HepG2 (cell line): Measurements from ENCODE around the gene NUDT22. TPM values are rescaled to one million over a fixed set of nuclear protein-coding genes. Genes with fewer than 3 reads are reported as not detected.

ENCODE experiments used
- ATAC-seq: fragments of 200-7000 bp; cut with Tn5 transposase; 3 replicates; pipeline ENCODE4 v1.9.1; 2020; ENCODE audit warnings: mild to moderate bottlenecking, moderate library complexity
- BruUV-seq: library from RNA; stranded (reverse); fragments of 400-500 nt; replicated peaks from 2 replicates; lab custom pipeline; 2021; lab: Mats Ljungman, UMichigan
- CTCF ChIA-PET: fragments of 300-600 bp; formaldehyde crosslinking; extraction: SDS; loops from one replicate; lab custom pipeline; 2021; ENCODE audit warnings: low total read pairs, inconsistent platforms, low intra/inter-chr PET ratio; lab: Yijun Ruan, JAX
- POLR2A ChIA-PET: fragments of 350-600 bp; sonication (Branson Sonifier 250); formaldehyde crosslinking; loops from one replicate; lab custom pipeline; 2020; ENCODE audit warnings: antibody characterized with exemption, inconsistent platforms; lab: Yijun Ruan, JAX
- DNase-seq: peaks from one replicate; pipeline ENCODE4 v3.0.0-alpha.2; 2015; ENCODE audit warnings: low spot score
- FAIRE-seq: peaks from 3 replicates; lab custom pipeline; 2011; peaks lifted over from hg19 to GRCh38; lab: Jason Lieb, UNC
- H2AFZ ChIP-seq: one replicate; pipeline ENCODE4 v1.6.1; 2011; ENCODE audit warnings: low read length, inconsistent platforms
- H3K27ac ChIP-seq: fragments of 300-600 bp; 3 replicates; pipeline ENCODE4 v1.8.0; 2011; ENCODE audit warnings: mixed run types, mild to moderate bottlenecking, mixed read lengths, low read length, inconsistent platforms; ENCODE audit not compliant: insufficient read depth; ENCODE audit errors: extremely low read length
- H3K27me3 ChIP-seq, 2 experiments: fragments of 200-600 bp in 1 of 2; 2 replicates in 1 of 2; 3 replicates in 1 of 2; pipeline versions ENCODE4 v1.6.0 to v1.8.0; 2011; ENCODE audit warnings: low read length in 2 of 2, mild to moderate bottlenecking in 2 of 2, moderate library complexity in 2 of 2, inconsistent platforms in 1 of 2; ENCODE audit not compliant: insufficient read depth in 2 of 2, control insufficient read depth in 1 of 2
- H3K36me3 ChIP-seq, 2 experiments: fragments of 200-600 bp in 1 of 2; replicated peaks in 1 of 2; 2 replicates in 1 of 2; 3 replicates in 1 of 2; pipeline versions ENCODE4 v1.5.1 to v1.8.0; 2011; ENCODE audit warnings: low read length in 2 of 2, inconsistent platforms in 1 of 2; ENCODE audit not compliant: insufficient read depth in 2 of 2, control insufficient read depth in 1 of 2
- H3K4me1 ChIP-seq: 2 replicates; pipeline ENCODE4 v1.5.1; 2012; ENCODE audit warnings: low read length, inconsistent platforms; ENCODE audit not compliant: insufficient read depth
- H3K4me2 ChIP-seq: 2 replicates; pipeline ENCODE4 v1.6.0; 2011; ENCODE audit warnings: low read depth, low read length, inconsistent platforms
- H3K4me3 ChIP-seq, 3 experiments: fragments of 200-600 bp in 1 of 3; sonication (generic), shearing (Covaris generic) in 1 of 3; replicated peaks in 1 of 3; 2 replicates each; pipeline ENCODE4 v1.5.1; 2011 to 2016; ENCODE audit warnings: low read length in 3 of 3, inconsistent platforms in 2 of 3, low read depth in 2 of 3, mild to moderate bottlenecking in 2 of 3, control low read depth in 1 of 3, mixed read lengths in 1 of 3; ENCODE audit not compliant: insufficient read depth in 1 of 3
- H3K79me2 ChIP-seq: one replicate; pipeline ENCODE4 v1.6.1; 2011; ENCODE audit warnings: low read length, inconsistent platforms; ENCODE audit not compliant: insufficient read depth
- H3K9ac ChIP-seq: 2 replicates; pipeline ENCODE4 v1.6.0; 2011; ENCODE audit warnings: mild to moderate bottlenecking, low read depth, low read length, inconsistent platforms; ENCODE audit not compliant: insufficient read depth
- H3K9me3 ChIP-seq: 2 replicates; pipeline ENCODE4 v1.5.1; 2012; ENCODE audit warnings: mild to moderate bottlenecking, low read length
- H4K20me1 ChIP-seq: 2 replicates; pipeline ENCODE4 v1.6.0; 2011; ENCODE audit warnings: inconsistent platforms, mild to moderate bottlenecking, low read length, moderate library complexity; ENCODE audit not compliant: insufficient read depth
- HES4 ChIP-seq: sonication (generic); formaldehyde crosslinking; IDR thresholded peaks from 2 replicates; pipeline ENCODE4 v1.9.0; 2021; ENCODE audit warnings: mild to moderate bottlenecking, missing genetic modification reagents, borderline replicate concordance
- MXI1 ChIP-seq: IDR thresholded peaks from 3 replicates; pipeline ENCODE4 v1.6.1; 2012; ENCODE audit warnings: low read depth, low read length, inconsistent platforms, borderline replicate concordance
- RARA ChIP-seq: IDR thresholded peaks from 2 replicates; pipeline ENCODE4 v1.6.1; 2016; ENCODE audit warnings: missing genetic modification reagents, missing compliant biosample characterization
- YEATS4 ChIP-seq: sonication (generic); formaldehyde crosslinking; IDR thresholded peaks from 2 replicates; pipeline ENCODE4 v1.4.0; 2020; ENCODE audit warnings: missing genetic modification reagents, borderline replicate concordance
- ZNF616 ChIP-seq: sonication (generic); formaldehyde crosslinking; IDR thresholded peaks from 2 replicates; pipeline ENCODE4 v1.5.0; 2020; ENCODE audit warnings: low read depth, mild to moderate bottlenecking, missing genetic modification reagents
- ZSCAN20 ChIP-seq: sonication (generic); formaldehyde crosslinking; IDR thresholded peaks from 2 replicates; pipeline ENCODE4 v1.4.0; 2020; ENCODE audit warnings: missing genetic modification reagents, mild to moderate bottlenecking, borderline replicate concordance
- WGBS: methylation state at CpG from one replicate; pipeline ENCODE4 v1.1.6; 2017; ENCODE audit warnings: low lambda C conversion rate; 5-methylcytosine and 5-hydroxymethylcytosine counted together
- in situ Hi-C: cut with HindIII; loops from 2 replicates; pipeline ENCODE4 v1.10.0; 2017; ENCODE audit warnings: low pct_unique_long_range_greater_than_20kb; ENCODE audit not compliant: extremely low pct_ligation_motif_present
- intact Hi-C: fragments of 100-400 bp; cut with micrococcal nuclease; formaldehyde crosslinking; loops from one replicate; pipeline ENCODE4 v1.10.0; 2022; ENCODE audit not compliant: unreplicated experiment
- polyA plus RNA-seq, 8 experiments: library from polyadenylated mRNA; depleted of rRNA in 3 of 8; stranded (reverse) in 7 of 8; unstranded in 1 of 8; fragments of >200 nt; fragmentation: Illumina TruSeq in 4 of 8; extraction: Trizol in 4 of 8; gene quantifications; 2 replicates each; pipeline versions ENCODE4 v1.2.1 to v1.2.3, GENCODE V29; 2011 to 2016; ENCODE audit warnings: low read depth in 4 of 8, missing spikeins in 1 of 8, mixed read lengths in 1 of 8; ENCODE audit not compliant: insufficient read depth in 1 of 8
- total RNA-seq, 5 experiments: library from RNA; depleted of rRNA; stranded (reverse); fragments of >200 nt; fragmentation: Illumina TruSeq; extraction: Trizol; gene quantifications; 2 replicates each; pipeline ENCODE4 v1.2.3, GENCODE V29; 2016; ENCODE audit warnings: low read depth in 1 of 5
- TF ChIP-seq, protein P1 (sequence below): sonication (generic); formaldehyde crosslinking; IDR thresholded peaks from 2 replicates; pipeline ENCODE4 v1.5.0; 2020; ENCODE audit warnings: mild to moderate bottlenecking, missing genetic modification reagents

The NUDT22 gene
- total and polyA plus RNA-seq, 2 of the 13 experiments (the other 11 are each of a cell fraction or from before 2014, with no cell fraction given): 33.5 to 39.8 TPM

DNA sequence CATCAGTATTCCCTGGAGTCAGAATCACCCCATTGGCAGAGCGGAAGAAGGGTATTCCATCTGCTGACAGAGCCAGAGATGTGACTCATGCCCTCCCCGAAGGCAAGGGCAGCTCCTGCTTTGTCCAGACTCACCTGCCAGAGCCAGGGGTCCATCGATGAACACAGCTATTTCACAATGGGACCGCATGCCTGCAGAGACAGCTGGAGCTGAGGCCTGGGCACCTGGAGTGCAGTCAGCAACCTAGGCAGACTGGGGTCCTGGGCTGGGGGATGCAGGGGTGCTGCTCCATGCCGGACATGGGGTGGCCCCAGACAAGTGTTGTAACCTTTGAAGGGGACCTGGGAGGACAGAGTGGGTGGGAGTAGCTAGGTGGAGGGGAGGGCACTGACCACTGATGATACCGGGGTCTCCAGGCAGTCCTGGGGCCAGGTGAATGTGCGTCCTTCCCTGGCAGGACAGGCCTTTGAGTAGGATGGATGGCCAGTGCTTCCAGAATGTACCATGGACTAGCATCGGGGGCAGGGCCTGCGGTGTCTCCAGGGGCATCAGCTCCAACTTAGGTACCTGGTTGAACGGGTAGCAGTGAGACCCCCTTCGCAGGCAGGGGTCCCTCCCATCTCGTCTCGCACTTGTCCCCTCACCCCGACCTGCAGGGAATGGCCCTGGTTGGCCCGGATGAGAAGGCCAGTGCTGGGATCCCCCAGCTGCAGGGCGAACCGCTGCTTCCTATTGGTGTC is 1.8 kb upstream of the NUDT22 start:
- no peak for ATAC-seq
- no TSS peak for BruUV-seq
- Histone ChIP-seq H4K20me1 (no peaks in the 10 kb centered on the region), H3K4me1 (peaks cover 35% of the 10 kb centered on the region), H3K27me3 (no peaks in the 10 kb centered on the region), H2AFZ (no peak overlapping the region), H3K9ac (no peak overlapping the region), H3K36me3 (peaks cover 0 to 3% of the 10 kb centered on the region in 2 experiments; a peak in 2 of 5 replicates), H3K4me3 (peak overlapping the region in 1 of 3 experiments; percentile 96; a peak in 1 of 6 replicates), H3K4me2 (peak overlapping the region; percentile 96; the same call in 1 of the 2 replicates), H3K27ac (no peak overlapping the region), H3K79me2 (no peaks in the 10 kb centered on the region), H3K9me3 (no peaks in the 10 kb centered on the region)
- in situ Hi-C loops: no loop called here
- FAIRE-seq: no peak
- intact Hi-C loops: no loop called here
- CTCF ChIA-PET: no interaction called here
- WGBS: 80% methylated on average over 4 of the region's 17 CpGs
- POLR2A ChIA-PET: interaction anchor here (1.0 to 2.9 kb wide), 4 partner anchors 20 to 94 kb away, joined by 3 to 13 read pairs (median 4); partner anchors contain the start of genes ESRRA, PRDX5, STIP1 and TRMT112
- DNase-seq: no peak
- no peak for TF ChIP-seq RARA
- no peak for TF ChIP-seq ZNF616 (CRISPR knock-in tag)
- TF ChIP-seq MXI1: no peak
- no peak for TF ChIP-seq YEATS4 (CRISPR knock-in tag)

DNA sequence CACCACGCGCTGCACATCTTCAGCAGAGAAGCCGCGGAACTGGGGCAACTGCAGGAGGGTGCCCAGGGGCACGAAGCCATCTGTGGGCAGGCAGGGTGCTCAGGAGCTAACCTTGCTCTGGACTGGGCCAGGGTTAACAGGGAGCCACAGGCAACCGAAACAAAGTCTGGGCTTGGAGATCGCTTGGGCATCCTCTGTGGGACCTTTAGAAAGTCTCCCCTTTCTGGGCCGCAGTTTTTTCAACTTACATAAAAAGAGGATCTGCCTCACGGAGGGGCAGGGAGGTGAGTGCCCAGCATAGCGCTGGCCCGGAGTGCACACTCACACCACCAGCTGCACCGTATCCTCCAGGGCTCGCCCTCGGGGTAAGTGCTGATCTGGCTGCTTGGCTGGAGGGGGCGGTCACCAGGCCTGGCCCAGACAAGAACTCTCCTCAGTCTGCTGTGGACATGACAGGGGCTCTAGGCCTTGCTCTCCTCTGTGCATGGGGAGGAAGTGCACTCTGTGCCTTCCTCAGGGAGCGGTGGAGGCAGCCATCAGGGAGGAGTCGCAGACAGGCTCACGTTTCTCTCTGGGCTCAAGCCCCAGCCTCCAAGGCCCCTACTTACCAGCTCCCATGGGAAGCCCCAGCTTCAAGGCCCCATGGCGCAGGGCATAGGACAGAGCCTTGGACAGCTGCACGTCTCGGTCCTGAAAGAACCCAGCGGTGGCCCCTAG is 1.0 kb upstream of the NUDT22 start:
- Histone ChIP-seq H2AFZ (no peak overlapping the region), H3K36me3 (peaks cover 0 to 3% of the 10 kb centered on the region in 2 experiments; a peak in 2 of 5 replicates), H3K9ac (peak overlapping the region; percentile 77), H3K27me3 (no peaks in the 10 kb centered on the region), H3K27ac (peak overlapping the region; percentile 44), H3K9me3 (no peaks in the 10 kb centered on the region), H3K4me2 (peak overlapping the region; percentile 96), H3K4me3 (peak overlapping the region; percentile 78 to 96 (median 82)), H4K20me1 (no peaks in the 10 kb centered on the region), H3K79me2 (no peaks in the 10 kb centered on the region), H3K4me1 (peaks cover 41% of the 10 kb centered on the region)
- ChIA-PET CTCF (no interaction called here), POLR2A (interaction anchor here (1.2 to 3.3 kb wide), 7 partner anchors 12 to 93 kb away, joined by 3 to 27 read pairs (median 15); partner anchors contain the start of genes ESRRA, FKBP2, PRDX5 and STIP1)
- in situ Hi-C loops (no loop called here), intact Hi-C loops (no loop called here)
- ATAC-seq: peak; percentile 2
- FAIRE-seq: no peak
- no peak for DNase-seq
- WGBS: 62% methylated on average over 13 of the region's 22 CpGs
- BruUV-seq: no TSS peak
- TF ChIP-seq ZNF616 (CRISPR knock-in tag): 0 out of 2 replicates have a peak, but pooled peaks have one; percentile 39
- TF ChIP-seq HES4 (CRISPR knock-in tag): 0 out of 2 replicates have a peak, but pooled peaks have one; percentile 38
- TF ChIP-seq, protein P1, sequence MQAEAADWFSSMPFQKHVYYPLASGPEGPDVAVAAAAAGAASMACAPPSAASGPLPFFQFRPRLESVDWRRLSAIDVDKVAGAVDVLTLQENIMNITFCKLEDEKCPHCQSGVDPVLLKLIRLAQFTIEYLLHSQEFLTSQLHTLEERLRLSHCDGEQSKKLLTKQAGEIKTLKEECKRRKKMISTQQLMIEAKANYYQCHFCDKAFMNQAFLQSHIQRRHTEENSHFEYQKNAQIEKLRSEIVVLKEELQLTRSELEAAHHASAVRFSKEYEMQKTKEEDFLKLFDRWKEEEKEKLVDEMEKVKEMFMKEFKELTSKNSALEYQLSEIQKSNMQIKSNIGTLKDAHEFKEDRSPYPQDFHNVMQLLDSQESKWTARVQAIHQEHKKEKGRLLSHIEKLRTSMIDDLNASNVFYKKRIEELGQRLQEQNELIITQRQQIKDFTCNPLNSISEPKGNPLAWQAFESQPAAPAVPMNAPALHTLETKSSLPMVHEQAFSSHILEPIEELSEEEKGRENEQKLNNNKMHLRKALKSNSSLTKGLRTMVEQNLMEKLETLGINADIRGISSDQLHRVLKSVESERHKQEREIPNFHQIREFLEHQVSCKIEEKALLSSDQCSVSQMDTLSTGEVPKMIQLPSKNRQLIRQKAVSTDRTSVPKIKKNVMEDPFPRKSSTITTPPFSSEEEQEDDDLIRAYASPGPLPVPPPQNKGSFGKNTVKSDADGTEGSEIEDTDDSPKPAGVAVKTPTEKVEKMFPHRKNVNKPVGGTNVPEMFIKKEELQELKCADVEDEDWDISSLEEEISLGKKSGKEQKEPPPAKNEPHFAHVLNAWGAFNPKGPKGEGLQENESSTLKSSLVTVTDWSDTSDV (CRISPR knock-in tag): 0 out of 2 replicates have a peak, but pooled peaks have one; percentile 51
- no peak for TF ChIP-seq ZSCAN20 (CRISPR knock-in tag)
